HG02763 (cell line): ENCODE measurements around the gene ELOVL6.
A peak's percentile ranks its signal among the peaks of the same experiment; 100 is the strongest.
"Not testable (repeated sequence)": the region's sequence is repeated elsewhere in the genome, so short reads cannot be mapped to it uniquely, and the experiment has no call there.

Experiments
- ATAC-seq: cut with Tn5 transposase; IDR thresholded peaks from one replicate; pipeline ENCODE4 v1.9.1; 2021; ENCODE audit warnings: mild to moderate bottlenecking, moderate library complexity; ENCODE audit not compliant: unreplicated experiment

Gene ELOVL6

DNA sequence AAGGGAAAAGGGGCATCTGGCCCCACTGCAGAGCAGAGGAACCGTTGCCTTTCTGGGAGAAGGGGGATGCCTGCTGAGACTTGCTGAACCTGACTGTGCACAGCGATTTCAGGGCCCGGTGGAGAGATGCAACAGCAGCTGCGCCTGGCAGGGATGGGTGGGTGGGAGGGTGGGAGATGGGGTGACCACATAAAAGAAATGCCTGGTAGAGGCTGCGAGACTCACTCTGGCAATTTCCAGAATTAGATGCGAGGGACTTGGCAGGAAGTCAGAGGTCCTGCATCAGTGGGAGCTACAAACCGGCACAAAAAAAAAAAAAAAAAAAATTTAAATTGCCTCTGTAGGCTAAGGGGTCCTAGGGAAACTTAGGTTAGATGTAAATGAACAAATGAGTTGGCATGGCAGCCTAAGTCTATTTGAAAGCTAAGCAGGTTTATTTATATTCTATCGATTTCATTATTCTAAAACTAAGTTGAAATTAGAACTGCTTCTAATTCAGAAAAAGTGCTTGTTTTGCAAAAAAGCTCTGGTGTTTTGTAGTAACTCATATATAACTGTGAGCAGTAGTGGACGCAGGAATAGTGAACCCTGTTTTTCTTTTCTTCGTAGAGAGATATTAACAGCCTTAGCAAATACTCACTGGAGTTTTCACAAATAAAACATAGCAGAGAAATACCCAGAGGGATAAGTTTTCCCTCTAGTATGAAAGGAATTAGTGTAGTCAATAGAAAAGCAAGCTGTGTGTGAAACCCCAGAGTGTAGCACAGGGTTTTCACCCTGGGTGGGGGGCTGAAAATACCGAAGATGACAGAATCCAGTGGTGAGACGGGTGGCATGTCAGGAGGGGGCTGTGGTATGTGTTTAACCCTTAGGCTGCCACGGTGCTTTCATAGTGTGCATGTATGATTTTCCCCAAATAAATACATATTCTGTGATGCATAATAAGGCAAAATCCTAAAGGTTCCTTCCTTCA lies 155.6 kb downstream of the ELOVL6 start:
- ATAC-seq: no peak

DNA sequence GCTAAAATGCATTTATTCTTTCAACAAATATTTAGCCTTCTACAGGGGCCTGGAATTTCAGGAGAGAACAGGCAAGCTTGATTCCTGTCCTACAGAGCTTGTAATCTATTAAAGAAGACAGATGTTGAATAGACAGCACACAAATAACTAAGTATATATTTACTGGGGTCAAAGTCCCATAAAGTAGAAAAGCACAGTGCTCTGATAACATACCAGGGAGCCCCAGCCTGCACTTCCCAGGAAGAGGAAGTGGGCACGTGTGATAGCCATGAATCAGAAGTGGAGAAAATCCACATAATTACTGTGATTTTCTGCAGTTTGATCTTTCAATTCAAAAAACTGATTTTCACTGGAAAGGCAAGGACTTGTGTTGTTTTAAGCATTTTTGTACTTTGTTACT lies 156.7 kb downstream of the ELOVL6 start:
- ATAC-seq: no peak

DNA sequence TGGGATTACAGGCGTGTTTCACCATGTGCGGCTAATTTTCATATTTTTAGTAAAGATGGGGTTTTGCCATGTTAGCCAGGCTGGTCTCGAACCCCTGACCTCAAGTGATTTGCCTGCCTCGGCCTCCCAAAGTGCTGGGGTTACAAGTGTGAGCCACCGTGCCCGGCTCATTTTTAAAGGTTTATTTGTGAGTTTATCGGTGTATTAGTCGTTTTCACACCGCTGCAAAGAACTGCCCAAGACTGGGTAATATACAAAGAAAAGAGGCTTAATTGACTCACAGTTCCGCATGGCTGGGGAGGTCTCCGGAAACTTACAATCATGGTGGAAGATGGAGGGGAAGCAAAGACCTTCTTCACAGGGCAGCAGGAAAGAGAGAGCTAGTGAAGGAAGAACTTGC lies 159.3 kb downstream of the ELOVL6 start:
- ATAC-seq: not testable (repeated sequence)

DNA sequence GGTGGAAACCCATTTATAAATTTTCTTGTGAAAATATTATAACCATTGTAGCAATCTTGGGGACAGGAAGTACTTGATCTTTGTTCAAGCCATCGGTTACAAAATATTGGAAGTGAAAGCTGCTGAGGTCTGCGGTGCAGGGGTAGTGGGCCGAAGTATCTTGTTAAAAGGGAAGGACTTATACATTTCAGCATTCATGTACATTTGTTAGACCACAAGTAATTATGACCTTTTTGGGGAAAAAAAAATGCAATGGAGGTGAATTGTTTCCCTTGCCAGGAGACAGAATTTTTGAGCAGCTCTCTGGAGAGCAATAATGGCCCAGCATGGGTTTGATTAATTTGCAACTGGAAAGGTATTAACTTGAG lies 164.4 kb downstream of the ELOVL6 start:
- ATAC-seq: peak; percentile 97

DNA sequence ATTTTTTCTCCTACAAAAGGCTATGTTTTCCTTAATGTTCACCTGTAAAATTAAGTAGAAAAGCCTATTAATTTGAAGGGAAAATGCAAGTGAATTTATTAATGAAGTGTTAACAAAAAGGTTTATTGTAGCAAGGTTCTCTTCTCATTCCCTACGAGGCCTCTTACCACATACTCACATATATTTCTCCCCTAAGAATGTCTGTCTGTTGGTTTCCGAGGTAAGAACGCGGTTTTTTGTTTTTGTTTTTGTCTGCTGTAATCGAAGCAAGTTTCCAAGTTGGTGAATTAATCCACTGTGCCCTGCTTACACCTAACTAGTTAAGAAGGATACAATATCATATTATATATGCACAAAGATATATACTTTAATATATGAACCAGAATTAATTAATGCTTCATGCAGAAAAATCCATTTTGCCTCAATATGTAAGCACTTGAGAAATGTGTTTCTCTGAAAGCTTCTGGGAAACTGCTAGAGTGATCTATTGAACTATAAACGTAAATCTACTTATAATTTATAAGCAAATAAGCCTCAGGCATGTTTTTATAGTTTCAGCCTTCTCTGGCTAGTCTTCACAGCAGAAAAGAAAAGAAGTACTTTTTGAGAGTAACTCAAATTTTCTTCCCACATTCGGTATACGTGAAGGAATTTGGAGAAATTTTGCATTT lies 164.9 kb downstream of the ELOVL6 start:
- peak; percentile 11 for ATAC-seq

DNA sequence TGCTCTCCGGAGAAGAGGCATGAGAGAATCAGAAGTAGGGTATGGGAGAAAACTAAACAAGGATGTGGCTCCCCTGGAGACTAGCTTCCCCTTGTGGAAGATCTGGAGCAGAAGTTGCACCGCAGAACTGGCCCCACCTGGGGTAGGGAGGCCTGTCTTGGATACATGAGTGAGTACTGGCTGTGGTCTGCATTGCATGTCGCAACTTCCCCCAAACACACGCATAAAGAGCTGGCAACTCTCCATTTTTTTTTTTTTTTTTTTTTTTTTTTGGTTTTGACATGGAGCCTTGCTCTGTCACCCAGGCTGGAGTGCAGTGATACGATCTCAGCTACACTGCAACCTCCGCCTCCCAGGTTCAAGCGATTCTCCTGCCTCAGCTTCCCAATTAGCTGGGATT lies 165.8 kb downstream of the ELOVL6 start:
- ATAC-seq: no peak

DNA sequence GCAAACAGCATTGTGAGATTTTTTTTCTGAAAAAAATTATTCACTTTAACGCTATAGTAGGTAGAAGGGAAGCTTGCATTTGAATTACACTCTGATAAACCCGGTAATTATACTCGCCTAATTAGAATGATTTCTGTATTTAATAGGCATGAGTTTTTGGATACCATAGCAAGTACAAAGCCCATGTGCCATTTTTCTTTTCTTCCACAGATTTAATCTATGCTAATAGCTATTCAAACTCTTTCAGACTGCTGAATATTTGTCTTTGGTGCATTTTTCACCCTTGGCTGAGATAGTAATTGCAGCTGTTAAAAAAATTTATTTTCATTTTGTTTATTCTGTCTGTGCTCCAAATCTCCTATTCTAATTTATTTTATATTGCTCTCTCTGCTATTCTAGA lies 172.7 kb downstream of the ELOVL6 start:
- ATAC-seq: no peak

DNA sequence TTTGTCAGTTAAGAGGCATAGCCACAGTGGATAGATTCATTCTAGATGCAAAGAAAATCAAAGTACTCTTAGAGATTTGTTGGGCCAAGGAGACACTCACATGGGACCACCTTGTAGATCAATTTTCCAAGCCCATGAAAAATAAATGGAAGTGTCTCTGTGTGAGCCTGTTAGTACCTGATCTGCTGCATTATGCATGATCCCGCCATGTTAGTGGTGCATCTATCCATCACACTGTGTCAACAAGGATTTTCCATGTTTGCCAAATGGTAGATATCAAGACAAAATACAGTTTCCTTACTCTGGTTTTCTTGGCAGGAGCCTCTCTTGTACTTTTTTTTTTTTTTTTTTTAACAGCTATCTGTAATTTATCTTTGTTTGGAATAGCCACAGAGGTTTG lies 173.4 kb downstream of the ELOVL6 start:
- ATAC-seq: no peak

DNA sequence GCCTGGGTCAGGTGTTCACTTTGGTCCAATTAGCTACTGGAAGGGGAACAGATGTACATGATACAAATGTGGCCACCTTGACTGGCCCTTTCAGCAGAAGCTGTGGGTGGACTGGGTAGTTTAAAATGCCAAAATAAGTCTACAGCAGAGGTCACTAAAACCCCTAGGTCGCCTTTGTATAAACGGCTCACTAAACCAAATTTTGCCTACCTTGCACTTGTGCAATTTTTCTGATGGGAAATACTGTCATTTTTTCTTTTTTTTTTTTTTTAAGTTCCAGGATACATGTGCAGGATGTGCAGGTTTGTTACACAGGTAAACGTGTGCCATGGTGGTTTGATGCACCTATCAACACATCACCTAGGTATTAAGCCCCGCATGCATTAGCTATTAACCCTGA lies 176.0 kb downstream of the ELOVL6 start:
- ATAC-seq: no peak

DNA sequence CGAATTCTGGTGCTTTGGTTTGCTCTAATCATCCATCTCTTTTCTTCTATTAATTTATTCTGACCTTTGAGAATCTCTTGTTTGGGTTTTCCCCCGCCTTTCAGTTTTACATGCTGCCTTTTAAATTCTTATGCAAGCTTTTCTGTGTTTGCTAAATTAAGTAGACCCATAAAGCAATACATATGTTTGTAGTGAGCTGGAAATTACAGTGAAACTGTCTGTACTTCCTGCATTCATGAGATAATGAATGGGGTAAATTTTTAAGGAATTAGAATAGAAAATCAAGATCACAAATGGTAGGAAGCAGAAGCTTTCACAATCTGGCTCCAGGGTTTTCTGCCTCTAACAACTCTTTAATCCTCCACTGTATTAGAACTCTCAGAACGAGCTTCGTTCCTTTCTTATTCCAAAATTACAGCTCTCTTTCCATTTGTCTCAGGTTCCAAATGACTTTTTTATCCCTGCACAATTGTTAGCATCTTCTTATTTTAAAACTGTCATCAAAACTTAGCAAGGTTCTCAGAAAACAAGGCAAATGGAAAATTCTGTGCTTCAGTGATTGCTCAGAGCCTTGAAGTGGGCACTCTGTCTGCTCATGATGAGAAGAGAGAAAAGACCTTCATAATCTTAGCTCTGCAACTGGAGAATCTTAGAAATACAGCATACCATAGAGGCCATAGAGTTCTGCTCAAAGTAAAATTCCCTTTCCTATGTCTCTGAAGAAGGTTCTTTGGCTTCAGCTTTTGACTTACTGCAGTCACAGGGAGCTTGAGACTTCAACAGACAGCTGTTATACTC lies 177.6 kb downstream of the ELOVL6 start:
- ATAC-seq: no peak

DNA sequence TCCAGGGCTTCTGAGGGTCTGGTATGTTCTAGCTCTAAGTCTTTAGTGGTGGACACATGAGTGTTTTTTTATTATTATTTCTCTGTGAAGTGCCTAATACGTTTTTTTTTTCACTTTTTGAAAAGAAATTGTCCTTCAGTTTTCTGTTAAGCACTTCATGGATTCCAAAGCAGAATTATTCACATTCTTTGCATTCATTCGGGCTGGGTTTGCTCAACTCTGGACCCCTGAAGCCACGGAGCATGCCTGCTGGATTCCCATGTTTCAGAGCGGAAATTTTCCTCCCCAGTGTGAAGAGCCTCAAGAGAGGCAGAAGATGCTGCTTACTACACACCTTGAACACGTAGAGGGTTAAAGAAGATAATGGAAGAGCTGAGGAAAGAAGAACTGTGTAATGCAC lies 178.3 kb downstream of the ELOVL6 start:
- ATAC-seq: no peak

DNA sequence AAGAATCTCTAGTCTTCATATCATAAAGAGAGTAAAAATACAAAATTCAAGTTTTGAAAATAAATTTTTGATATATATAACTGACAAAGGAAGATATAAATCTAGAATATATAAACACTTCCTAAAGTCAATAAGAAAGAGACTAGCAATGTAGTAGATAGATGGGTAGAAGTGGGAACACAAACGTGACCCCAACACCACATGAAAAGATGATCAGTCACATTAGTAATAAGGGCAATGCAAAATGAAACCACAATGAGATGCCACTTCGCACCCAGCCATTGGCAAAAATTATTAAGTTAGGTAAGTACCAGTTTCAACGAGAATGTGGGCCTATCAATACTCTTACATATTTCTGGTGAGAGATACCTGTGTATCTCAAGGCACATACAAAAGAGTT lies 179.3 kb downstream of the ELOVL6 start:
- ATAC-seq: no peak

DNA sequence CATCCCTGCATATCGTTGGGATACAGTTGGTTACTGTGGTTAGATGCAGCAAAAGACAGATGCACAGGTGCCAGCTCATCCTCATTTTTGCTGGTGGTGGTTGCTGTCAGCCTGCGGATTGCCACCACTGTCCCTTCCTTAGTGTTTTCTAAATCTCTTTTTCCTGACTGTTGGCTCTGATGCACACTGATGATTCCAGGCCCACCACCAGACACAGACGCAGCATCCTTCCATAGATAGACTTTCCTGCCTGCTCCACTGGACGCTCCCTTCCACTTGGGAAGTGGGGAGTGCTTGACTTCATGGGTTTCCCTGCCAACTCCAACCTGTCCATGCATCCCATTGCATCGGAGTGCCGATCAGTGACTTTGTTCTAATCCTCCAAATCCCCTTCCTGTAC lies 184.2 kb downstream of the ELOVL6 start:
- ATAC-seq: no peak

DNA sequence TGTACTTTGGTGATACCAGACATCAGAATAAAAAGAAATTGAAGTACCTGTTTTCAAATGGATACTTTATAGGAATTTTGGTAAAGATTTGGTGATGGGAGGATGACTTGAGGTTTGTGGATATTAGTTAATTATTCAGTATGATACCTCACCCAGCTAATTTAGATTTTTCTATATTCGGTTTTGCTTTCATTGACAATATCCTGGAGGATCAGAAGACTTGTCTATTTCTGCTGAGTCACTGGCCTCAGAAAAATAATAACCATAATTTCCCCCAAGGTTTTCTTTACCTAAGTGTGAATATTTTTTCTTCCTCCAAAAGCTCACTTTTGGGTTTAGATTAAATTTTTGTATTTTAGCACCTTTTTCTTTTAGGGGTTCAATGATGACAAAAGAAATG lies 185.5 kb downstream of the ELOVL6 start:
- no peak for ATAC-seq

DNA sequence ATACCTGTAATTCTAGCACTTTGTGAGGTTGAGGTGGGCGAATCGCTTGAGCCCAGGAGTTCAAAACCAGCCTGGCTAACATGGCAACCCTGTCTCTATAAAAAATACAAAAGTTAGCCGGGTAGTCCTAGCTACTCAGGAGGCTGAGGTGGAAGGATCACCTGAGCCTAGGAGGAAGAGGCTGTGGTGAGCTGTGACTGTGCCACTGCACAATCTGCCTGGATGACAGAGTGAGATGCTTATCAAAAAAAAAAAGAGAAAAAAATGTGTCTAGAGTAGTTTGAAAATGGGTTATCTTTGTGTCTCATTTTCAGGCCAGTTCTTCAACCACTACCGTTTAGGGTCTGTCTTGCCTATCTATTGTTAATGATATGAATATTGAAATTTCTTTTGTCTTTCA lies 187.6 kb downstream of the ELOVL6 start:
- no peak for ATAC-seq

DNA sequence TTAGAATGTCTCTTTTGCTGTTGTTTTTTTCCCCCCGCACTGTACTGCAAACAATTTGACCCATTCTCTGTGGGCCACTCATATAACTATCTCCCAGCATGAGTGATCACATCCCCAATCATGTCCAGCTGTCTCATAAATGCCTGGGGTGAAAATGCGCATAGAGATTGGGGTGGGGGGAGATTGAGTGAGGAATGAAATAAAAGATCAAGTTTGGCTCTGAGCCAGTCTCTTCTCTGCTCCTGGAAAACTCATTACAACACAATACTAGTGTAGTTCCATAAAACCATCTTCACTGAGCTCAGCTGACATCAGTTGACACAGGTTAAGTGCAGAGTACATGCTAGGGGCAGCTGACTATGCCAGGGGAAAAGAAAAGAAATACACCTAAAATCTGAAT lies 188.9 kb downstream of the ELOVL6 start:
- no peak for ATAC-seq

DNA sequence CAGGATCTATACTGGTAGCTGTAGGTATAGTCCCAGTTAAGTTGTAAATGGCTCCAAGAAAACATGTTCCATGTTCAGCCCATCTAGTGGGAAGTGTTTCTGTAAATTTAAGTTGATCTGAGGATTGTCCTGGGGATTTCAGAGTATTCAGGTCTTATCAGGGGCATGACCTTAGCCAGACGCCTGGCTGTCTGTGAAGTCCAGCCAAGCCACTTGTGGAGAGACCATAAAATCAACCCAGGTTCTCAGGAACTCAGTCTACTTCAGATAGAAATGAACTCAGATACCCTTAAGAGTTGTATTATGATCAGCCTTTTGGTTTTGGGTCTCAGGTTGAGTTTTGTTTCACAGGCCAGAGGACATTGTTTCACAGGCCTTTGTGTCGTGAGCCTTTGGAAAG lies 189.9 kb downstream of the ELOVL6 start:
- no peak for ATAC-seq

DNA sequence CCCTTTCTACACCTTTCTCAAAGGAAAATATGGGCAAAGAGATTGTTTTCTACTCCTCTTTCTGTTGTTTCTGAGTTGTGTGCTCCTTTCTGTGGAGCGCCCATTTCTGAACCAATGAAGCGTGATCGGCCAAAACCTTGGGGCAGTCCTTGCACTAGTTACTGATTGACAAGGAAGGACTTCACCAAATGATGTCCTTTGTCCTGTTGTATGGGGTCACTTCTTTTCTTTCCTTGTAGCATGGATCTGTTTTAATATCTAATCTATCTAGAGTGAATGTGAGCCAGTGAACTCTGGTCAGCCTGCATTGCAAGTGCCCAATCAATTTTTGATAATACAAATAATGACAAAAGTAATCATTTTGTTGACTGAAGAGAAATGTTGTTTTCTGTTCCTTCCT lies 191.2 kb downstream of the ELOVL6 start:
- no peak for ATAC-seq

DNA sequence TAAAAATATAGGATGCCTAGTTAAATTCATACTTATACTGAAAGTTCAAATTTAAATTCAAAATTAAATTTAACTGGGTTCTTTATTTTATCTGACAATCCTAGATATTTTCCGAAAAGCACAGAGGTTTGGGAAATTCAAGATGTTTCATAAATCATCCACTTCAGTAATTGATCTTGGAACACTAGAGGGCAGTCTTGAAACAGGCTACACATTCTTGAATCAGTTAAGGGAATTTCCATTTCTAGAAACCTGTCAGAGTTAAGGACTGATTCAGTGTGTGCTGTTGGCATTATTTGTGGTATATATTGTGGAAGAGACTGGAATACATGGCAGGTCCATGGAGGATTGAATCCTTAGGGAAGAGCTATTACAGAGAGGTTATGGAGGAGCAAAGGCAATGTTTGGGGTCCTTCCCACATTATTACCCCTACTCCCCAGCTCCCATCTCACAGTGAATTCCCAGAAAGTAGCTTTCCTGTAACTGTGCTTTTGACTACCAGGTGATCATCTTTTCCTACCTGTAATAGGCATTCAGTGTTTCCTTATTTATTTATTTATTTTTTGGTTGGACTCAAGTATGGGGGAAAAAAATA lies 192.9 kb downstream of the ELOVL6 start:
- ATAC-seq: peak; percentile 69

DNA sequence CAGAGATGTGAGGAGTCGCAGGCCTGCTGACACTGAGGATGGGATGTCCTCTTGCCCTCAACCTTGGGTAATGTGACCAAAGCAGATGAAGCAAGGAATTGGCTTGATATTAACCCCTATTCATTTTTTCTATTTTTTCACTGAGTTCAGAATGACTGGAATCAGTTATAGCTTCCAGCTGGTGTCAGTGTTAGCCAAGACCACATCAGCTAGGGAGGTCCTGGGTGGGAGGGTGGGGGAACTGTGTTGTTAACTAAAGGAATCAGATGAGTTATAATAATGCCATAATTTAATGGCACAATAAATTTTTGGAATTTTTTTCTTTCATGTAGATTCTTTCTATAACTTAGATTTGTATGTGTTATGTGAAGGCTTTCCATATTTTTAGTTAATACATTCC lies 193.9 kb downstream of the ELOVL6 start:
- no peak for ATAC-seq
